GM12864 (cell line): ENCODE results near the gene ARHGAP33.

ENCODE experiments used
- DNase-seq: peaks from one replicate; pipeline ENCODE4 v3.0.0-alpha.2; 2011; ENCODE audit warnings: low read depth
- H3K4me3 ChIP-seq: 2 replicates; pipeline ENCODE4 v1.5.1; 2011; ENCODE audit warnings: mild to moderate bottlenecking, low read depth, low read length, control low read depth
- CTCF ChIP-seq: IDR thresholded peaks from 2 replicates; pipeline ENCODE4 v1.5.1; 2011; ENCODE audit warnings: low read depth, mild to moderate bottlenecking, moderate library complexity, low read length, control low read depth, inconsistent platforms; ENCODE audit errors: missing control alignments

ARHGAP33 gene

GRCh38 chr19:35757749-35758608 lies 17.4 kb upstream of the ARHGAP33 start, which contains the start of gene PROSER3:
PROSER3 (plus strand) TSS chr19:35758176; CDS start chr19:35758216, 40 bp downstream.
- no peak for TF ChIP-seq CTCF
- peak; percentile 100 for DNase-seq
- H3K4me3 ChIP-seq: peak within 1 kb of the TSS; percentile 94

- no peak for TF ChIP-seq CTCF
- H3K4me3 ChIP-seq: no peak overlapping the region
Observed at GRCh38 chr19:35759697-35760096, 15.7 kb upstream of the ARHGAP33 start.

GRCh38 chr19:35760711-35761349 lies 14.5 kb upstream of the ARHGAP33 start:
- DNase-seq: no peak
- H3K4me3 ChIP-seq: no peak overlapping the region
- TF ChIP-seq CTCF: no peak

More at GRCh38 chr19:35759697-35760096, 15.7 kb upstream of the ARHGAP33 start:
- DNase-seq: no peak

GRCh38 chr19:35764432-35765315 lies 10.7 kb upstream of the ARHGAP33 start:
- no peak for DNase-seq
- no peak for TF ChIP-seq CTCF
- no peak overlapping the region for H3K4me3 ChIP-seq

- H3K4me3 ChIP-seq: no peak overlapping the region
- TF ChIP-seq CTCF: no peak
- no peak for DNase-seq
Observed at GRCh38 chr19:35766571-35767104, 8.7 kb upstream of the ARHGAP33 start.

GRCh38 chr19:35767288-35768081 lies 7.9 kb upstream of the ARHGAP33 start:
- no peak overlapping the region for H3K4me3 ChIP-seq
- no peak for DNase-seq
- no peak for TF ChIP-seq CTCF
